Astrocyte (in vitro differentiated cells and primary cell): Measurements from ENCODE around the gene RFX4.

ENCODE experiments used
- CTCF ChIP-seq: IDR thresholded peaks from 2 replicates; pipeline ENCODE4 v1.5.1; 2011; ENCODE audit warnings: low read depth, mild to moderate bottlenecking, inconsistent platforms, low read length, moderate library complexity; ENCODE audit not compliant: insufficient read depth
- EZH2 ChIP-seq: IDR thresholded peaks from 2 replicates; pipeline ENCODE4 v1.6.1; 2012; ENCODE audit warnings: mild to moderate bottlenecking, low read length, inconsistent platforms; ENCODE audit not compliant: insufficient read depth

GRCh38 chr12:106741247-106741646, 158.4 kb downstream of the RFX4 start:
- TF ChIP-seq CTCF (no peak), EZH2 (no peak)
